Neural progenitor cell (in vitro differentiated cells): ENCODE data around the gene DPT.

Source experiments
- EZH2 ChIP-seq: fragments of 200-600 bp; sonication (generic); IDR thresholded peaks from 2 replicates; pipeline ENCODE4 v1.6.1; 2017; ENCODE audit warnings: antibody characterized with exemption, mild to moderate bottlenecking, moderate library complexity
- EZH2phosphoT487 ChIP-seq: fragments of 200-600 bp; sonication (generic); IDR thresholded peaks from 2 replicates; pipeline ENCODE4 v1.6.1; 2017; ENCODE audit warnings: antibody characterized with exemption
- TF ChIP-seq, protein P1 (sequence below): fragments of 200-600 bp; sonication (generic); IDR thresholded peaks from 2 replicates; pipeline ENCODE4 v1.5.1; 2017; ENCODE audit warnings: antibody characterized with exemption, mild to moderate bottlenecking

DNA sequence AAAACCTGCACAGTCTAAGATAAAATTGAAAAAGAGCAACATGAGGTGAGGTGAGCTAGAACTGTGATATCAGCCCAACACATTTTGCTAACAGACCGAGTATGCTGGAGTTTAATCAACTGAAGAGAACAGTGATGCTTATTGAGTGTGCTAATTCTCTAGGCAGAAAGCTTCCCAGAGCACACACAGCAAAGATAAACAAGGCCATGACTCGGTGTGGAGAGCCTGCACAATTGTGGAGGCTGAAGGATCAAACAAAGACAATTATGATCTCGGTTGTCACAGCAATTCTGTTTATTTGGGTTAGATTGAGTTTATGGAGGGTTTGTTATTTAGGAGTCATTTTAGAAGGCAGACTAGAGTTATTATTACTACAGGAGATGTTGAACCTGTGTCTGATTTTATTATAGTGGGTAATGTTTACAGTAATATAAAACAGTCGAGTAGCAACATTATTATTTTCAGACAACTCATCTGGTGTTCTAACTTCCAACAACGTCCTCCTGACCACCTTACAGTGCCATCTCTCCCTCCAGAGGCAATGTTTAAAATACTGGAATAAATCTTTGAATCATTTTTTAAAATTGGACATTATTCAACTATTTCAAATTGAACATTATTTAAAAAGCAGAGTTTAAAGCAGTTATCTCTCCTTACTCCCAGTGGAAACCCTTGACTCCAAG is 40.2 kb downstream of the DPT start:
- TF ChIP-seq, protein P1, sequence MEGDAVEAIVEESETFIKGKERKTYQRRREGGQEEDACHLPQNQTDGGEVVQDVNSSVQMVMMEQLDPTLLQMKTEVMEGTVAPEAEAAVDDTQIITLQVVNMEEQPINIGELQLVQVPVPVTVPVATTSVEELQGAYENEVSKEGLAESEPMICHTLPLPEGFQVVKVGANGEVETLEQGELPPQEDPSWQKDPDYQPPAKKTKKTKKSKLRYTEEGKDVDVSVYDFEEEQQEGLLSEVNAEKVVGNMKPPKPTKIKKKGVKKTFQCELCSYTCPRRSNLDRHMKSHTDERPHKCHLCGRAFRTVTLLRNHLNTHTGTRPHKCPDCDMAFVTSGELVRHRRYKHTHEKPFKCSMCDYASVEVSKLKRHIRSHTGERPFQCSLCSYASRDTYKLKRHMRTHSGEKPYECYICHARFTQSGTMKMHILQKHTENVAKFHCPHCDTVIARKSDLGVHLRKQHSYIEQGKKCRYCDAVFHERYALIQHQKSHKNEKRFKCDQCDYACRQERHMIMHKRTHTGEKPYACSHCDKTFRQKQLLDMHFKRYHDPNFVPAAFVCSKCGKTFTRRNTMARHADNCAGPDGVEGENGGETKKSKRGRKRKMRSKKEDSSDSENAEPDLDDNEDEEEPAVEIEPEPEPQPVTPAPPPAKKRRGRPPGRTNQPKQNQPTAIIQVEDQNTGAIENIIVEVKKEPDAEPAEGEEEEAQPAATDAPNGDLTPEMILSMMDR = no peak
- TF ChIP-seq EZH2 (no peak), EZH2phosphoT487 (no peak)
